ENCODE data around the gene PRXL2C. TPM values are rescaled to one million over a fixed set of nuclear protein-coding genes. Genes with fewer than 3 reads are reported as not detected.
A peak's percentile ranks its signal among the peaks of the same experiment; 100 is the strongest.

PRXL2C gene
- total and polyA plus RNA-seq, 2 of the 13 experiments (the other 11 are each of a cell fraction or from before 2014, with no cell fraction given): 11.0 to 13.2 TPM

- no peak for TF ChIP-seq SNAPC4 (CRISPR knock-in tag; IDR thresholded peaks at IDR 0.05)
- no peak for TF ChIP-seq SIN3A (IDR thresholded peaks at IDR 0.05; ENCODE audit: borderline replicate concordance, low read depth, low read length)
- 0 out of 2 replicates have a peak, but pooled peaks have one; percentile 14 for TF ChIP-seq GATAD2A (CRISPR knock-in tag; IDR thresholded peaks at IDR 0.05)
- no peak for TF ChIP-seq HNRNPK (IDR thresholded peaks at IDR 0.05; ENCODE audit: low read depth, low read length, poor library complexity, severe bottlenecking)
- TF ChIP-seq ZNF770 (CRISPR knock-in tag; IDR thresholded peaks at IDR 0.05): no peak
- TF ChIP-seq ZNF503 (CRISPR knock-in tag; IDR thresholded peaks at IDR 0.05): no peak
- peak; percentile 46 for TF ChIP-seq TEAD3 (CRISPR knock-in tag; optimal IDR thresholded peaks at IDR 0.05; ENCODE audit: borderline replicate concordance)
- TF ChIP-seq MXI1 (IDR thresholded peaks at IDR 0.05; ENCODE audit: borderline replicate concordance, low read depth, low read length): no peak
- TF ChIP-seq ZNF3 (CRISPR knock-in tag; IDR thresholded peaks at IDR 0.05): no peak
- peak; percentile 30; the same call in 1 of the 2 replicates for TF ChIP-seq PHF8 (CRISPR knock-in tag; IDR thresholded peaks at IDR 0.05)
- TF ChIP-seq ZNF558 (CRISPR knock-in tag; IDR thresholded peaks at IDR 0.05; ENCODE audit: borderline replicate concordance): no peak
- TF ChIP-seq BRD4 (CRISPR knock-in tag; IDR thresholded peaks at IDR 0.05): no peak
- TF ChIP-seq RBM22 (optimal IDR thresholded peaks at IDR 0.05; ENCODE audit: low read length): no peak
Observed at GRCh38 chr9:96620832-96621269, 34.3 kb downstream of the PRXL2C start (continued).
